Endothelial cell of umbilical vein (primary cell): Measurements from ENCODE around the gene BEND3. TPM values are rescaled to one million over a fixed set of nuclear protein-coding genes. Genes with fewer than 3 reads are reported as not detected.

Experiments used
- BruUV-seq: library from RNA; stranded (reverse); fragments of 400-500 nt; replicated peaks from 2 replicates; lab custom pipeline; 2021; lab: Mats Ljungman, UMichigan
- CTCF ChIA-PET: fragments of 300-600, 350-600 bp; sonication (Branson Sonifier 250); formaldehyde crosslinking; loops from one replicate; lab custom pipeline; 2021; ENCODE audit warnings: antibody characterized with exemption, inconsistent platforms; lab: Charles Lee
- POLR2A ChIA-PET: fragments of 300-600, 350-600 bp; sonication (Branson Sonifier 250); formaldehyde crosslinking; loops from one replicate; lab custom pipeline; 2021; ENCODE audit warnings: antibody characterized with exemption, inconsistent platforms; lab: Charles Lee
- DNase-seq: peaks from one replicate; pipeline ENCODE4 v3.0.0-alpha.2; 2011; ENCODE audit warnings: low read depth, low spot score
- FAIRE-seq: peaks from 2 replicates; lab custom pipeline; 2011; peaks lifted over from hg19 to GRCh38; lab: Jason Lieb, UNC
- H2AFZ ChIP-seq: 2 replicates; pipeline ENCODE4 v1.6.0; 2012; ENCODE audit warnings: low read depth, low read length, control low read depth, inconsistent platforms
- H3K27ac ChIP-seq: 2 replicates; pipeline ENCODE4 v1.5.1; 2011; ENCODE audit warnings: low read depth, mild to moderate bottlenecking, control low read depth, low read length, moderate library complexity; ENCODE audit not compliant: insufficient read depth
- H3K27me3 ChIP-seq, 2 experiments: 2 replicates each; pipeline versions ENCODE4 v1.6.0 to v1.6.1; 2011; ENCODE audit warnings: low read length in 2 of 2, mixed read lengths in 1 of 2; ENCODE audit not compliant: control insufficient read depth in 2 of 2, insufficient read depth in 2 of 2
- H3K36me3 ChIP-seq, 2 experiments: 2 replicates in 1 of 2; 3 replicates in 1 of 2; pipeline ENCODE4 v1.5.1; 2011; ENCODE audit warnings: low read length in 2 of 2, mild to moderate bottlenecking in 1 of 2, moderate library complexity in 1 of 2; ENCODE audit not compliant: control insufficient read depth in 2 of 2, insufficient read depth in 2 of 2; ENCODE audit errors: extremely low read depth in 1 of 2
- H3K4me1 ChIP-seq: 3 replicates; pipeline ENCODE4 v1.5.1; 2011; ENCODE audit warnings: mild to moderate bottlenecking, low read length; ENCODE audit not compliant: control insufficient read depth, insufficient read depth; ENCODE audit errors: extremely low read depth
- H3K4me2 ChIP-seq: 2 replicates; pipeline ENCODE4 v1.6.1; 2011; ENCODE audit warnings: low read length, control low read depth, mixed read lengths; ENCODE audit not compliant: insufficient read depth
- H3K4me3 ChIP-seq, 3 experiments: fragments of 200-600 bp in 1 of 3; sonication (generic), shearing (Covaris generic) in 1 of 3; replicated peaks in 1 of 3; 2 replicates each; pipeline ENCODE4 v1.5.1; 2011 to 2016; ENCODE audit warnings: control low read depth in 3 of 3, low read length in 3 of 3, mild to moderate bottlenecking in 2 of 3, inconsistent platforms in 1 of 3, low read depth in 1 of 3, moderate library complexity in 1 of 3; ENCODE audit not compliant: insufficient read depth in 1 of 3
- H3K79me2 ChIP-seq: 2 replicates; pipeline ENCODE4 v1.6.0; 2012; ENCODE audit warnings: low read length, inconsistent platforms; ENCODE audit not compliant: control insufficient read depth, insufficient read depth
- H3K9ac ChIP-seq: replicated peaks from 2 replicates; pipeline ENCODE3; 2011; ENCODE audit warnings: low read length, control low read depth; ENCODE audit not compliant: insufficient read depth; ENCODE audit errors: extremely low read depth
- H3K9me1 ChIP-seq: replicated peaks from 3 replicates; pipeline ENCODE4 v1.6.0; 2011; ENCODE audit warnings: mild to moderate bottlenecking, low read length; ENCODE audit not compliant: control insufficient read depth, insufficient read depth; ENCODE audit errors: extremely low read depth
- H3K9me3 ChIP-seq: replicated peaks from 2 replicates; pipeline ENCODE4 v1.5.1; 2012; ENCODE audit warnings: low read length, inconsistent platforms; ENCODE audit not compliant: control insufficient read depth, insufficient read depth
- H4K20me1 ChIP-seq: replicated peaks from 2 replicates; pipeline ENCODE3; 2011; ENCODE audit warnings: mild to moderate bottlenecking, low read length; ENCODE audit not compliant: control insufficient read depth, insufficient read depth; ENCODE audit errors: extremely low read depth
- CTCF ChIP-seq, 2 donors: IDR thresholded peaks; 1 replicate in 1 of 2; 2 replicates in 1 of 2; pipeline ENCODE4 v1.5.1; 2011; ENCODE audit warnings: low read length in 2 of 2, mild to moderate bottlenecking in 2 of 2, moderate library complexity in 2 of 2, control low read depth in 1 of 2, inconsistent platforms in 1 of 2, low read depth in 1 of 2; ENCODE audit not compliant: insufficient read depth in 1 of 2; ENCODE audit errors: extremely low read depth in 1 of 2
- EZH2 ChIP-seq: IDR thresholded peaks from 2 replicates; pipeline ENCODE4 v1.6.1; 2012; ENCODE audit warnings: borderline replicate concordance, low read depth, mild to moderate bottlenecking, moderate library complexity, low read length, inconsistent platforms; ENCODE audit not compliant: severe bottlenecking
- FOS ChIP-seq: IDR thresholded peaks from 2 replicates; pipeline ENCODE4 v1.6.1; 2011; ENCODE audit warnings: mild to moderate bottlenecking, low read length, moderate library complexity, borderline replicate concordance; ENCODE audit not compliant: insufficient read depth
- GATA2 ChIP-seq: IDR thresholded peaks from 2 replicates; pipeline ENCODE4 v1.7.0; 2011; ENCODE audit warnings: low read depth, mild to moderate bottlenecking, moderate library complexity, mixed read lengths, low read length; ENCODE audit not compliant: insufficient read length, insufficient read depth
- JUN ChIP-seq: IDR thresholded peaks from 2 replicates; pipeline ENCODE4 v1.6.1; 2011; ENCODE audit warnings: borderline replicate concordance, low read depth; ENCODE audit not compliant: insufficient read length, insufficient read depth
- MYC ChIP-seq: IDR thresholded peaks from one replicate; pipeline ENCODE4 v1.6.1; 2011; ENCODE audit warnings: mild to moderate bottlenecking, low read depth, low read length
- POLR2A ChIP-seq: IDR thresholded peaks from 2 replicates; pipeline ENCODE4 v1.6.1; 2012; ENCODE audit warnings: low read depth, mild to moderate bottlenecking, control low read depth, low read length
- POLR2AphosphoS5 ChIP-seq: IDR thresholded peaks from 2 replicates; pipeline ENCODE4 v1.6.1; 2012; ENCODE audit warnings: low read depth, mild to moderate bottlenecking, control low read depth, low read length, moderate library complexity; ENCODE audit not compliant: insufficient read depth
- dilution Hi-C: fragments of 300-500 bp; cut with MboI; formaldehyde crosslinking; loops from one replicate; pipeline ENCODE4 v1.15.0; 2019; ENCODE audit warnings: low sequenced_read_pairs; ENCODE audit not compliant: extremely low pct_ligation_motif_present
- intact Hi-C: fragments of 100-400 bp; cut with micrococcal nuclease; formaldehyde crosslinking; loops from one replicate; pipeline ENCODE4 v1.10.0; 2022
- polyA plus RNA-seq, 4 experiments: library from polyadenylated mRNA; depleted of rRNA in 3 of 4; stranded (reverse) in 3 of 4; unstranded in 1 of 4; fragments of >200 nt; gene quantifications; 2 replicates each; pipeline versions ENCODE4 v1.2.1 to v1.2.3, GENCODE V29; 2011 to 2012; ENCODE audit warnings: missing spikeins in 1 of 4
- total RNA-seq: library from RNA; stranded (reverse); gene quantifications from 2 replicates; pipeline ENCODE4 v1.2.3, GENCODE V29; 2021

The BEND3 gene
- total and polyA plus RNA-seq, 2 donors (not counting 3 experiments of a cell fraction or from before 2014, with no cell fraction given), result 1.6 to 4.8 TPM

GRCh38 chr6:107030151-107030550 is 85.2 kb downstream of the BEND3 start:
- Histone ChIP-seq H3K27me3 (no peaks in the 10 kb centered on the region), H3K79me2 (peaks cover 22% of the 10 kb centered on the region), H3K4me2 (no peak overlapping the region), H3K9me1 (no peaks in the 10 kb centered on the region), H2AFZ (no peak overlapping the region), H4K20me1 (no peaks in the 10 kb centered on the region), H3K4me3 (no peak overlapping the region), H3K36me3 (peaks cover 0 to 2% of the 10 kb centered on the region in 2 experiments), H3K4me1 (no peaks in the 10 kb centered on the region), H3K9ac (no peak overlapping the region), H3K27ac (no peak overlapping the region), H3K9me3 (no peaks in the 10 kb centered on the region)
- intact Hi-C loops (no loop called here), dilution Hi-C loops (no loop called here)
- FAIRE-seq (no peak), DNase-seq (no peak)
- ChIA-PET CTCF (interaction anchor here (4.7 kb wide), 1 partner anchor 84 kb away, joined by 35 read pairs; no protein-coding TSS in a partner anchor), POLR2A (no interaction called here)
- TF ChIP-seq FOS (no peak), GATA2 (no peak), MYC (no peak), POLR2AphosphoS5 (no peak), EZH2 (no peak), POLR2A (no peak), JUN (no peak), CTCF (IDR thresholded peaks at IDR 0.05; ENCODE audit: extremely low read depth in 1 of 2, insufficient read depth in 1 of 2, low read depth in 1 of 2, low read length in 2 of 2) (no peak)
- no TSS peak for BruUV-seq
